HepG2 (cell line): ENCODE measurements around the gene VEGFA. TPM values are rescaled to one million over a fixed set of nuclear protein-coding genes. Genes with fewer than 3 reads are reported as not detected.

Source experiments
- ARNT2 ChIP-seq: sonication (generic); formaldehyde crosslinking; IDR thresholded peaks from 2 replicates; pipeline ENCODE4 v1.8.0; 2022; ENCODE audit warnings: mild to moderate bottlenecking, low read depth, missing genetic modification reagents, moderate library complexity
- HDAC2 ChIP-seq: sonication (generic); formaldehyde crosslinking; IDR thresholded peaks from 2 replicates; pipeline ENCODE4 v1.4.0; 2020; ENCODE audit warnings: missing genetic modification reagents
- HDAC6 ChIP-seq: fragments of 200-600 bp; sonication (generic); IDR thresholded peaks from 2 replicates; pipeline ENCODE4 v1.7.0; 2017; ENCODE audit warnings: mild to moderate bottlenecking, antibody characterized with exemption, low read length, low read depth
- KLF6 ChIP-seq: IDR thresholded peaks from 2 replicates; pipeline ENCODE4 v1.8.0; 2016; ENCODE audit warnings: missing biosample characterization, missing genetic modification reagents
- NAIF1 ChIP-seq: sonication (generic); formaldehyde crosslinking; IDR thresholded peaks from 2 replicates; pipeline ENCODE4 v1.5.0; 2020; ENCODE audit warnings: mild to moderate bottlenecking, missing genetic modification reagents, borderline replicate concordance
- NFE2L1 ChIP-seq: sonication (generic); formaldehyde crosslinking; IDR thresholded peaks from 2 replicates; pipeline ENCODE4 v1.4.0; 2020; ENCODE audit warnings: missing genetic modification reagents, mild to moderate bottlenecking, borderline replicate concordance
- TBX2 ChIP-seq: sonication (generic); formaldehyde crosslinking; IDR thresholded peaks from 2 replicates; pipeline ENCODE4 v1.5.0; 2020; ENCODE audit warnings: missing genetic modification reagents, mild to moderate bottlenecking, borderline replicate concordance
- ZFP36 ChIP-seq: fragments of 150-350 bp; IDR thresholded peaks from 2 replicates; pipeline ENCODE4 v1.6.1; 2018; ENCODE audit warnings: borderline replicate concordance, low read length, low read depth; ENCODE audit not compliant: partially characterized antibody
- ZKSCAN5 ChIP-seq: sonication (generic); formaldehyde crosslinking; IDR thresholded peaks from 2 replicates; pipeline ENCODE4 v1.5.1; 2020; ENCODE audit warnings: mild to moderate bottlenecking, missing genetic modification reagents
- ZNF282 ChIP-seq: fragments of 450-650 bp; IDR thresholded peaks from 2 replicates; pipeline ENCODE4 v1.6.1; 2018; ENCODE audit not compliant: partially characterized antibody
- ZNF30 ChIP-seq: sonication (generic); formaldehyde crosslinking; IDR thresholded peaks from 2 replicates; pipeline ENCODE4 v1.5.0; 2020; ENCODE audit warnings: mild to moderate bottlenecking, missing genetic modification reagents
- ZNF331 ChIP-seq: sonication (generic); formaldehyde crosslinking; IDR thresholded peaks from 2 replicates; pipeline ENCODE4 v1.4.0; 2020; ENCODE audit warnings: missing genetic modification reagents
- ZNF333 ChIP-seq: sonication (generic); formaldehyde crosslinking; IDR thresholded peaks from 2 replicates; pipeline ENCODE4 v1.4.0; 2020; ENCODE audit warnings: mild to moderate bottlenecking, missing genetic modification reagents, borderline replicate concordance
- ZNF414 ChIP-seq: sonication (generic); formaldehyde crosslinking; IDR thresholded peaks from 2 replicates; pipeline ENCODE4 v1.5.0; 2020; ENCODE audit warnings: missing genetic modification reagents
- polyA plus RNA-seq, 8 experiments: library from polyadenylated mRNA; depleted of rRNA in 3 of 8; stranded (reverse) in 7 of 8; unstranded in 1 of 8; fragments of >200 nt; fragmentation: Illumina TruSeq in 4 of 8; extraction: Trizol in 4 of 8; gene quantifications; 2 replicates each; pipeline versions ENCODE4 v1.2.1 to v1.2.3, GENCODE V29; 2011 to 2016; ENCODE audit warnings: low read depth in 4 of 8, missing spikeins in 1 of 8, mixed read lengths in 1 of 8; ENCODE audit not compliant: insufficient read depth in 1 of 8
- total RNA-seq, 5 experiments: library from RNA; depleted of rRNA; stranded (reverse); fragments of >200 nt; fragmentation: Illumina TruSeq; extraction: Trizol; gene quantifications; 2 replicates each; pipeline ENCODE4 v1.2.3, GENCODE V29; 2016; ENCODE audit warnings: low read depth in 1 of 5
- TF ChIP-seq, protein P1 (sequence below), 2 experiments: sonication (generic) in 1 of 2; formaldehyde crosslinking in 1 of 2; IDR thresholded peaks; 2 replicates each; pipeline versions ENCODE4 v1.6.1 to v1.9.0; 2014 to 2022; ENCODE audit warnings: antibody characterized with exemption in 1 of 2, borderline replicate concordance in 1 of 2, inconsistent platforms in 1 of 2, low read depth in 1 of 2, missing genetic modification reagents in 1 of 2
- TF ChIP-seq, protein P2 (sequence below): fragments of 450-650 bp; IDR thresholded peaks from 2 replicates; pipeline ENCODE4 v1.6.1; 2016
- TF ChIP-seq, protein P3 (sequence below): sonication (generic); formaldehyde crosslinking; IDR thresholded peaks from 2 replicates; pipeline ENCODE4 v1.4.0; 2020; ENCODE audit warnings: missing genetic modification reagents

VEGFA gene
- total and polyA plus RNA-seq, 2 of the 13 experiments (the other 11 are each of a cell fraction or from before 2014, with no cell fraction given), result 68.1 to 629 TPM

DNA sequence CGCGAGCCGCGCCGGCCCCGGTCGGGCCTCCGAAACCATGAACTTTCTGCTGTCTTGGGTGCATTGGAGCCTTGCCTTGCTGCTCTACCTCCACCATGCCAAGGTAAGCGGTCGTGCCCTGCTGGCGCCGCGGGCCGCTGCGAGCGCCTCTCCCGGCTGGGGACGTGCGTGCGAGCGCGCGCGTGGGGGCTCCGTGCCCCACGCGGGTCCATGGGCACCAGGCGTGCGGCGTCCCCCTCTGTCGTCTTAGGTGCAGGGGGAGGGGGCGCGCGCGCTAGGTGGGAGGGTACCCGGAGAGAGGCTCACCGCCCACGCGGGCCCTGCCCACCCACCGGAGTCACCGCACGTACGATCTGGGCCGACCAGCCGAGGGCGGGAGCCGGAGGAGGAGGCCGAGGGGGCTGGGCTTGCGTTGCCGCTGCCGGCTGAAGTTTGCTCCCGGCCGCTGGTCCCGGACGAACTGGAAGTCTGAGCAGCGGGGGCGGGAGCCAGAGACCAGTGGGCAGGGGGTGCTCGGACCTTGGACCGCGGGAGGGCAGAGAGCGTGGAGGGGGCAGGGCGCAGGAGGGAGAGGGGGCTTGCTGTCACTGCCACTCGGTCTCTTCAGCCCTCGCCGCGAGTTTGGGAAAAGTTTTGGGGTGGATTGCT, 1.3 kb downstream of the VEGFA start (continued):
- TF ChIP-seq, protein P1, sequence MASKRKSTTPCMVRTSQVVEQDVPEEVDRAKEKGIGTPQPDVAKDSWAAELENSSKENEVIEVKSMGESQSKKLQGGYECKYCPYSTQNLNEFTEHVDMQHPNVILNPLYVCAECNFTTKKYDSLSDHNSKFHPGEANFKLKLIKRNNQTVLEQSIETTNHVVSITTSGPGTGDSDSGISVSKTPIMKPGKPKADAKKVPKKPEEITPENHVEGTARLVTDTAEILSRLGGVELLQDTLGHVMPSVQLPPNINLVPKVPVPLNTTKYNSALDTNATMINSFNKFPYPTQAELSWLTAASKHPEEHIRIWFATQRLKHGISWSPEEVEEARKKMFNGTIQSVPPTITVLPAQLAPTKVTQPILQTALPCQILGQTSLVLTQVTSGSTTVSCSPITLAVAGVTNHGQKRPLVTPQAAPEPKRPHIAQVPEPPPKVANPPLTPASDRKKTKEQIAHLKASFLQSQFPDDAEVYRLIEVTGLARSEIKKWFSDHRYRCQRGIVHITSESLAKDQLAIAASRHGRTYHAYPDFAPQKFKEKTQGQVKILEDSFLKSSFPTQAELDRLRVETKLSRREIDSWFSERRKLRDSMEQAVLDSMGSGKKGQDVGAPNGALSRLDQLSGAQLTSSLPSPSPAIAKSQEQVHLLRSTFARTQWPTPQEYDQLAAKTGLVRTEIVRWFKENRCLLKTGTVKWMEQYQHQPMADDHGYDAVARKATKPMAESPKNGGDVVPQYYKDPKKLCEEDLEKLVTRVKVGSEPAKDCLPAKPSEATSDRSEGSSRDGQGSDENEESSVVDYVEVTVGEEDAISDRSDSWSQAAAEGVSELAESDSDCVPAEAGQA (IDR thresholded peaks at IDR 0.05; ENCODE audit: low read depth), result no peak
- TF ChIP-seq, protein P1 (CRISPR knock-in tag; IDR thresholded peaks at IDR 0.05; ENCODE audit: borderline replicate concordance), result peak; percentile 42; the same call in 1 of the 2 replicates
- TF ChIP-seq ZNF331 (CRISPR knock-in tag) (peak; percentile 48; the same call in 1 of the 2 replicates), ZNF282 (no peak), HDAC6 (no peak), ARNT2 (no peak; the same call in 1 of the 2 replicates), ZKSCAN5 (CRISPR knock-in tag) (no peak; the same call in 1 of the 2 replicates), HDAC2 (CRISPR knock-in tag) (peak; percentile 63), ZFP36 (no peak), TBX2 (peak; percentile 78), ZNF414 (CRISPR knock-in tag) (no peak), KLF6 (peak; percentile 75), ZNF30 (CRISPR knock-in tag) (peak; percentile 81), NFE2L1 (CRISPR knock-in tag) (peak; percentile 46; the same call in 1 of the 2 replicates), NAIF1 (CRISPR knock-in tag) (peak; percentile 51; the same call in 1 of the 2 replicates), ZNF333 (CRISPR knock-in tag) (no peak; the same call in 1 of the 2 replicates)
- TF ChIP-seq, protein P2, sequence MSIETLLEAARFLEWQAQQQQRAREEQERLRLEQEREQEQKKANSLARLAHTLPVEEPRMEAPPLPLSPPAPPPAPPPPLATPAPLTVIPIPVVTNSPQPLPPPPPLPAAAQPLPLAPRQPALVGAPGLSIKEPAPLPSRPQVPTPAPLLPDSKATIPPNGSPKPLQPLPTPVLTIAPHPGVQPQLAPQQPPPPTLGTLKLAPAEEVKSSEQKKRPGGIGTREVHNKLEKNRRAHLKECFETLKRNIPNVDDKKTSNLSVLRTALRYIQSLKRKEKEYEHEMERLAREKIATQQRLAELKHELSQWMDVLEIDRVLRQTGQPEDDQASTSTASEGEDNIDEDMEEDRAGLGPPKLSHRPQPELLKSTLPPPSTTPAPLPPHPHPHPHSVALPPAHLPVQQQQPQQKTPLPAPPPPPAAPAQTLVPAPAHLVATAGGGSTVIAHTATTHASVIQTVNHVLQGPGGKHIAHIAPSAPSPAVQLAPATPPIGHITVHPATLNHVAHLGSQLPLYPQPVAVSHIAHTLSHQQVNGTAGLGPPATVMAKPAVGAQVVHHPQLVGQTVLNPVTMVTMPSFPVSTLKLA, result no peak
- TF ChIP-seq, protein P3, sequence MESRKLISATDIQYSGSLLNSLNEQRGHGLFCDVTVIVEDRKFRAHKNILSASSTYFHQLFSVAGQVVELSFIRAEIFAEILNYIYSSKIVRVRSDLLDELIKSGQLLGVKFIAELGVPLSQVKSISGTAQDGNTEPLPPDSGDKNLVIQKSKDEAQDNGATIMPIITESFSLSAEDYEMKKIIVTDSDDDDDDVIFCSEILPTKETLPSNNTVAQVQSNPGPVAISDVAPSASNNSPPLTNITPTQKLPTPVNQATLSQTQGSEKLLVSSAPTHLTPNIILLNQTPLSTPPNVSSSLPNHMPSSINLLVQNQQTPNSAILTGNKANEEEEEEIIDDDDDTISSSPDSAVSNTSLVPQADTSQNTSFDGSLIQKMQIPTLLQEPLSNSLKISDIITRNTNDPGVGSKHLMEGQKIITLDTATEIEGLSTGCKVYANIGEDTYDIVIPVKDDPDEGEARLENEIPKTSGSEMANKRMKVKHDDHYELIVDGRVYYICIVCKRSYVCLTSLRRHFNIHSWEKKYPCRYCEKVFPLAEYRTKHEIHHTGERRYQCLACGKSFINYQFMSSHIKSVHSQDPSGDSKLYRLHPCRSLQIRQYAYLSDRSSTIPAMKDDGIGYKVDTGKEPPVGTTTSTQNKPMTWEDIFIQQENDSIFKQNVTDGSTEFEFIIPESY (CRISPR knock-in tag), result no peak
